K562 (cell line): ENCODE data around the gene ADAM15. TPM values are rescaled to one million over a fixed set of nuclear protein-coding genes. Genes with fewer than 3 reads are reported as not detected.

ENCODE experiments used
- ARID3B ChIP-seq: fragments of 250-450 bp; sonication (Bioruptor Pico); IDR thresholded peaks from 2 replicates; pipeline ENCODE4 v1.4.0; 2020; ENCODE audit warnings: borderline replicate concordance
- CUX1 ChIP-seq: fragments of 200-800 bp; sonication (Bioruptor generic); IDR thresholded peaks from 2 replicates; pipeline ENCODE4 v1.6.1; 2016; ENCODE audit warnings: missing genetic modification characterization, missing compliant biosample characterization
- EP300 ChIP-seq: IDR thresholded peaks from 2 replicates; pipeline ENCODE4 v1.6.1; 2012; ENCODE audit warnings: low read length, improper control_type of control experiment
- MAFF ChIP-seq: IDR thresholded peaks from 2 replicates; pipeline ENCODE4 v1.6.1; 2012; ENCODE audit warnings: low read length, improper control_type of control experiment
- POLR2AphosphoS5 ChIP-seq: IDR thresholded peaks from 2 replicates; pipeline ENCODE4 v1.6.1; 2011; ENCODE audit warnings: mild to moderate bottlenecking, low read depth, low read length, moderate library complexity; ENCODE audit not compliant: control insufficient read depth, insufficient read depth
- PURB ChIP-seq: sonication (generic); formaldehyde crosslinking; IDR thresholded peaks from 2 replicates; pipeline ENCODE4 v1.9.0; 2021; ENCODE audit warnings: low read depth, mild to moderate bottlenecking, missing genetic modification reagents
- RBM25 ChIP-seq: fragments of 200-400 bp; formaldehyde crosslinking; IDR thresholded peaks from 2 replicates; pipeline ENCODE4 v1.6.1; 2018; ENCODE audit warnings: low read length, low read depth, moderate library complexity; ENCODE audit not compliant: severe bottlenecking
- SREBF2 ChIP-seq: sonication (generic); formaldehyde crosslinking; IDR thresholded peaks from 2 replicates; pipeline ENCODE4 v1.4.0; 2020; ENCODE audit warnings: mild to moderate bottlenecking, missing genetic modification reagents
- TAL1 ChIP-seq: fragments of 450-650 bp; IDR thresholded peaks from 2 replicates; pipeline ENCODE4 v1.6.1; 2016; ENCODE audit warnings: mild to moderate bottlenecking
- ZBTB2 ChIP-seq: fragments of 450-650 bp; IDR thresholded peaks from 2 replicates; pipeline ENCODE4 v1.6.1; 2016; ENCODE audit warnings: antibody characterized with exemption
- ZBTB33 ChIP-seq: sonication (generic); formaldehyde crosslinking; IDR thresholded peaks from 2 replicates; pipeline ENCODE4 v1.8.1; 2023; ENCODE audit warnings: mild to moderate bottlenecking, missing genetic modification reagents
- ZBTB9 ChIP-seq: fragments of 450-650 bp; formaldehyde crosslinking; IDR thresholded peaks from 2 replicates; pipeline ENCODE4 v1.4.0; 2020; ENCODE audit warnings: mild to moderate bottlenecking, moderate library complexity
- ZNF644 ChIP-seq: fragments of 200-800 bp; sonication (Bioruptor generic); IDR thresholded peaks from 2 replicates; pipeline ENCODE4 v1.6.1; 2016; ENCODE audit warnings: low read depth, missing genetic modification characterization, missing compliant biosample characterization
- polyA plus RNA-seq, 8 experiments: library from polyadenylated mRNA; depleted of rRNA in 4 of 8; stranded (reverse) in 5 of 8; unstranded in 3 of 8; fragments of >200 nt; fragmentation: Nextera tagmentation in 2 of 8; fragmentation: Illumina TruSeq in 1 of 8; extraction: Ambion mirVana in 2 of 8; extraction: Trizol in 1 of 8; gene quantifications; 2 replicates each; pipeline versions ENCODE4 v1.2.1 to v1.2.3, GENCODE V29; 2011 to 2014; ENCODE audit warnings: inconsistent platforms in 1 of 8, missing spikeins in 1 of 8
- total RNA-seq, 7 experiments: library from RNA; depleted of rRNA in 6 of 7; stranded (reverse); fragments of >200 nt in 6 of 7; fragmentation: Illumina TruSeq in 2 of 7; extraction: Trizol in 2 of 7; gene quantifications; 2 replicates each; pipeline versions ENCODE4 v1.2.1 to v1.2.3, GENCODE V29; 2011 to 2021; ENCODE audit warnings: low replicate concordance in 1 of 7

ADAM15 gene
- total and polyA plus RNA-seq, 9 of the 15 experiments (the other 6 are each of a cell fraction or from before 2014, with no cell fraction given): 0.69 to 72.3 (median 32.8) TPM

GRCh38 chr1:155061381-155062150 is 10.4 kb downstream of the ADAM15 start (continued):
- no peak for TF ChIP-seq ZBTB2
- TF ChIP-seq RBM25: no peak
- no peak for TF ChIP-seq POLR2AphosphoS5
- no peak for TF ChIP-seq EP300
- TF ChIP-seq MAFF: no peak
- TF ChIP-seq ARID3B (CRISPR knock-in tag): no peak
- TF ChIP-seq ZBTB9 (CRISPR knock-in tag): no peak
- peak; percentile 72 for TF ChIP-seq ZBTB33 (CRISPR knock-in tag)
- no peak for TF ChIP-seq PURB
- no peak for TF ChIP-seq SREBF2 (CRISPR knock-in tag)
- no peak for TF ChIP-seq CUX1 (CRISPR knock-in tag)
- TF ChIP-seq ZNF644 (tag): no peak
- no peak for TF ChIP-seq TAL1
